ENCODE data around the gene RPH3AL.

Gene RPH3AL

DNA sequence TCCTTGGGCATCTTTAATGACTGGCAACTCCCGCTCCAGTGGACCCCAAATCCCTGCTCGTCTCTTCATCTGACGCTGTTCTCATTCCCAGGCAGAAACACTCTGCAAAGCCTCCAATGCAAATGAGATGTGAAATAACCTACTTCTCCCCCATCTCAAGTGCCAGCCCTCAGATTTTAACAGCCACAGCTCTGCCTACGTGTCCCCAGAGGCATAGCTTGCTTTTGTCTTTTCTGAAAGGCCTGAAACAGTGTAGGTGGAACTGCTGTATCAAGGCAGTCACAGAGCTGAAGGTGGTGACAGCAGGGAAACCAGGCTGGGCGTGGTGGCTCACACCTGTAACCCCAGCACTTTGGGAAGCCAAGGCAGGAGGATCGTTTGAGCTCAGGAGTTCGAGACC is 14.7 kb downstream of the RPH3AL start:
- H3K4me3 ChIP-seq (ENCODE audit: low read length) = no peak overlapping the region
- TF ChIP-seq, protein P1, sequence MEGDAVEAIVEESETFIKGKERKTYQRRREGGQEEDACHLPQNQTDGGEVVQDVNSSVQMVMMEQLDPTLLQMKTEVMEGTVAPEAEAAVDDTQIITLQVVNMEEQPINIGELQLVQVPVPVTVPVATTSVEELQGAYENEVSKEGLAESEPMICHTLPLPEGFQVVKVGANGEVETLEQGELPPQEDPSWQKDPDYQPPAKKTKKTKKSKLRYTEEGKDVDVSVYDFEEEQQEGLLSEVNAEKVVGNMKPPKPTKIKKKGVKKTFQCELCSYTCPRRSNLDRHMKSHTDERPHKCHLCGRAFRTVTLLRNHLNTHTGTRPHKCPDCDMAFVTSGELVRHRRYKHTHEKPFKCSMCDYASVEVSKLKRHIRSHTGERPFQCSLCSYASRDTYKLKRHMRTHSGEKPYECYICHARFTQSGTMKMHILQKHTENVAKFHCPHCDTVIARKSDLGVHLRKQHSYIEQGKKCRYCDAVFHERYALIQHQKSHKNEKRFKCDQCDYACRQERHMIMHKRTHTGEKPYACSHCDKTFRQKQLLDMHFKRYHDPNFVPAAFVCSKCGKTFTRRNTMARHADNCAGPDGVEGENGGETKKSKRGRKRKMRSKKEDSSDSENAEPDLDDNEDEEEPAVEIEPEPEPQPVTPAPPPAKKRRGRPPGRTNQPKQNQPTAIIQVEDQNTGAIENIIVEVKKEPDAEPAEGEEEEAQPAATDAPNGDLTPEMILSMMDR (IDR thresholded peaks at IDR 0.05; ENCODE audit: insufficient read depth, low read depth, low read length, missing control alignments) = no peak
- DNase-seq (ENCODE audit: low read depth) = no peak

DNA sequence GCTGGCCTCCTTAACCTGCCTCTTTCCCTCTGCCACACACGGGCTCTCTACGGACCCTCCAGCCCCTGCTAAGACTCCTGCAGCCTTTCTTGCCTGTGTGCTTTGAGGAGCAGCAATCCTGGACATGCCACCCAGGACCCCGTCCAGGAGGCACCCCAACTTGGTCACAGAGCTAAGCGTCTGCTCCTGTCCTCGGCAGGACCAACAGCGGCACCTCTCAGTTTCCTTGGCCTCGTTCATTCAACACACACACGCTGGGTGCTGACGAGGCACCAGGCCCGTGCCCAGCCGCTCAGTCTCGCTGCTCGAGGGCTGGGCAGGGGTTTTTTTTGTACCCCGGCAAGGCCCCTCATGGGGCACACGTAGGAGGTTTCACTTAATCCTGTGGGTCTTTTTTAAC is 15.2 kb downstream of the RPH3AL start:
- TF ChIP-seq, protein P1 (IDR thresholded peaks at IDR 0.05; ENCODE audit: insufficient read depth, low read depth, low read length, missing control alignments) = no peak
- no peak for DNase-seq (ENCODE audit: low read depth)
- H3K4me3 ChIP-seq (ENCODE audit: low read length) = no peak overlapping the region

DNA sequence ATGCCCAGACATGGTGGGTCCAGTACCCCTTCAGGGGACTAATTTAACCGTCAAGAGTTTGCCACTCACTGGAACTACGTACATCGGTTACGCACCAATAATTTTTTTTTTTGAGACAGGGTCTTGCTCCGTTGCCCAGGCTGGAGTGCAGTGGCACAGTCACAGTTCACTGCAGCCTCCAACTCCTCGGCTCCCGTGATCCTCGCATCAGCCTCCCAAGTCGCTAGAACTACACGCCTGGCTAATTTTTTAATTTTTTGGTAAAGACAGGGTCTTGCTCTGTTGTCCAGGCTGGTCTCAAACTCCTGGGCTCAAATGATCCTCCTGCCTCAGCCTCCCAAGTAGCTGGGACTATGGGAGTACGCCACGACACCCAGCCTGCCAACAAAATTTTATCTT is 15.6 kb downstream of the RPH3AL start:
- DNase-seq (ENCODE audit: low read depth) = no peak
- H3K4me3 ChIP-seq (ENCODE audit: low read length) = no peak overlapping the region
- TF ChIP-seq, protein P1 (IDR thresholded peaks at IDR 0.05; ENCODE audit: insufficient read depth, low read depth, low read length, missing control alignments) = no peak

DNA sequence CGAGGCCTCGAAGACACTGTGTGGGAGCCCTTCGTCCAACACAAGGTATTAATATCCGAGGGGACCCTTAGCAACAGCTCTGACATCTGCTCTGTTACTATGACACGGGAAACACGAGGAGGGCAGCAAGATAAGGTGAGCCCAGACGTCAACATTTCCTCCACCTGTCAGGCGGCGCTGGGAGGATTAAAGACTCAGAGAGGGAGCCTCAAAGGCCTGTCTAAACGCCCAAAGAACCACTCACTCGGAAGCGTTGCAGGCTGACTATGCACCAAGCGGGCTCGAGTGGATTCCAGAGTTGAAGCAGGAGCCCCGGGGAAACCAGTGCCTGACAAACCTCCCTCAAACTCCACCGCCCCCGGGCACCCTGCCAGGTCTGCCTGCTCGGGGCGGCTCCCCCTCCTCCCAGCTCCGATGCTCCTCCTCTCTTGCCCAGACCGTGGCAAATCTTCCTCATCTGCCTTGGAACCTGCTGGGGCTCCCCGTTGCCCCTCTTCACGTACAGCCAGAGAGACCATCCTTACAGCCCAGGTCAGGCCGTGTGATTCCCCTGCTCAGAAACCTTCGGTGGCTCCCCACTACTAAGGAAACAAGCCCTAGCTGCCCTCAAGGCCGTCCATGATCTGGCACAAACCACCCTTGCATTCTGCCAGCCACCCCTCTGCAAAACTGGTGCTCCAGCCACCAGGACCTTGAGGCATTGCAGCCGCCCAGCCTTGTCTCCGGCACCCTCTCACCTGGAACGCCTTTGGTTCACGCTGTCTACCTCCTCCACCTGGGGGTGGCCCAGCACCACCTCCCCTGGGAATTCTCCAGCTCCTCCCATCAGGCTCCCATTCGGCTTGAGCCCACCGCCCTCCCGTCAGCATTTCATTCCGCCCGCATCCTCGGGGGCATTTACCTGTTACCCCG is 16.2 kb downstream of the RPH3AL start:
- TF ChIP-seq, protein P1 (IDR thresholded peaks at IDR 0.05; ENCODE audit: insufficient read depth, low read depth, low read length, missing control alignments) = no peak
- H3K4me3 ChIP-seq (ENCODE audit: low read length) = no peak overlapping the region
- no peak for DNase-seq (ENCODE audit: low read depth)

DNA sequence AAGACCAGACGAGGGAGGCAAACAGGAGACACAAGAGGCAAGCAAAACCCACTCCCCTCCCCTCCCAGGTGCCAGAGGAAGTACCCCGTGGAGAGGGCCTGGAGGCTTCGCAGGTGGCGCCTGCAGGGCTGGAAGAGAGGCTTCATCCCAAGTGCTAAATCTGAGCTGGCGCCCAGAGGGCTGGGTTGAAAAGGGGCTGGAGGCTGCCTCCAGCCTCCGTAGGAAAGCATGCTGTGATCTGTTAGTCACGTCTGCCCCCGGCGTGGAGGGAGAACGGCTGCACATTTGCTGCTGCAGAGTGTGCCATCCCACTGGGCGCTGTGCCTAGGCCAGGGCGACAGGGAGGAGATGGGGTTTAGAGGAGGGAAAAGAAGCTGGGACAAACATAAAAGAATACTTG is 16.9 kb downstream of the RPH3AL start:
- TF ChIP-seq, protein P1 (IDR thresholded peaks at IDR 0.05; ENCODE audit: insufficient read depth, low read depth, low read length, missing control alignments) = no peak
- DNase-seq (ENCODE audit: low read depth) = no peak
- H3K4me3 ChIP-seq (ENCODE audit: low read length) = no peak overlapping the region

DNA sequence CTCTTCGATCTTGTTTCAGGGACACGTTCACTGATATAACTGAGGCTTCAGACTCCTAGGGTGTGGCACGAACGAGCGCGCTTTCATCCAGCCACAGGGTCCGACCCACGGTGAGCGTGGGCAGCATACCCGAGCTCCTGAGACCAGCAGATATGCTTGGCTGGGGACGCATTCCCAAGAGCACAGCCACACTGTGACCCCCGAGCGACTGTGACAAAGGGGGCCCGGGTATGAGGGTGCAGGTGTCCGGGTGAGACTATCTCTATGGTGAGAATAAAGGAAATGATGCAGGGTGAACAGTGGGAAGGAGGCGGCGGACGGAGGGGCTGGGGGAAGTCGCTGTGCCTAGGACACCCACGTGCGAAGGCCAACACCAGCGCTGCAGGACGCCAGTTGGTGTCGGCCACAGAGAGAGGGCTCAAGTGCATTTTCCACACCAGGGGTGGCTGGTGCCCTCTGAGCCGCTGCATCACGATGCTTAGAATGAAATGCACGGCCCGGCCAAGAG is 17.6 kb downstream of the RPH3AL start:
- H3K4me3 ChIP-seq (ENCODE audit: low read length) = no peak overlapping the region
- DNase-seq (ENCODE audit: low read depth) = no peak
- TF ChIP-seq, protein P1 (IDR thresholded peaks at IDR 0.05; ENCODE audit: insufficient read depth, low read depth, low read length, missing control alignments) = no peak

All from epithelial cell of esophagus (primary cell).